Stimulated activated CD4-positive, alpha-beta T cell treated with anti-CD3 and anti-CD28 coated beads, Interleukin-1b, Interleukin-23, amount 100 ng/mL, for 1 hour (primary cell): ENCODE measurements around the gene CSTF2T.

Experiments used
- DNase-seq, 2 donors: peaks; one replicate each; pipeline ENCODE4 v3.0.0-alpha.2; 2020; ENCODE audit warnings: low read depth in 2 of 2

CSTF2T gene

GRCh38 chr10:51699475-51700227 is at the start of gene CSTF2T:
CSTF2T (minus strand) TSS chr10:51699595; CDS start chr10:51699549, 46 bp downstream.
- DNase-seq, result peak; percentile 72

GRCh38 chr10:51748959-51749358 is 49.6 kb upstream of the CSTF2T start:
- no peak for DNase-seq

GRCh38 chr10:51747216-51747615 is 47.8 kb upstream of the CSTF2T start:
- no peak for DNase-seq

GRCh38 chr10:51745397-51745796 is 46.0 kb upstream of the CSTF2T start:
- no peak for DNase-seq

GRCh38 chr10:51744235-51745000 is 45.0 kb upstream of the CSTF2T start:
- DNase-seq, result no peak

GRCh38 chr10:51743146-51743545 is 43.8 kb upstream of the CSTF2T start:
- no peak for DNase-seq

GRCh38 chr10:51733057-51733456 is 33.7 kb upstream of the CSTF2T start:
- no peak for DNase-seq

GRCh38 chr10:51729822-51730555 is 30.6 kb upstream of the CSTF2T start:
- no peak for DNase-seq

GRCh38 chr10:51724038-51724437 is 24.6 kb upstream of the CSTF2T start:
- no peak for DNase-seq

- no peak for DNase-seq
These were observed 19.5 kb upstream of the CSTF2T start for GRCh38 chr10:51718804-51719291.

GRCh38 chr10:51716981-51717380 is 17.6 kb upstream of the CSTF2T start:
- no peak for DNase-seq

GRCh38 chr10:51711519-51711891 is 12.1 kb upstream of the CSTF2T start:
- DNase-seq, result no peak

- no peak for DNase-seq
These were observed 10.1 kb upstream of the CSTF2T start for GRCh38 chr10:51709324-51709972.

GRCh38 chr10:51708609-51709008 is 9.2 kb upstream of the CSTF2T start:
- no peak for DNase-seq

GRCh38 chr10:51707821-51708424 is 8.5 kb upstream of the CSTF2T start:
- DNase-seq, result no peak

GRCh38 chr10:51707392-51707791 is 8.0 kb upstream of the CSTF2T start:
- DNase-seq, result no peak

- no peak for DNase-seq
These were observed 6.8 kb upstream of the CSTF2T start for GRCh38 chr10:51706225-51706624.

GRCh38 chr10:51705774-51706173 is 6.4 kb upstream of the CSTF2T start:
- no peak for DNase-seq

GRCh38 chr10:51700228-51700817 is 928 bp upstream of the CSTF2T start:
- no peak for DNase-seq

- DNase-seq, result no peak
These were observed 285 bp downstream of the CSTF2T start for GRCh38 chr10:51699145-51699474.

GRCh38 chr10:51698473-51699063 is 827 bp downstream of the CSTF2T start:
- DNase-seq, result no peak
